Gastroesophageal sphincter (tissue), 3 donors: ENCODE measurements around the gene ADAMTS2.

ENCODE experiments used
- CTCF ChIP-seq, 4 experiments: fragments of 200-600 bp in 2 of 4; fragments of 450-650 bp in 2 of 4; sonication (generic) in 1 of 4; IDR thresholded peaks; one replicate each; pipeline ENCODE4 v1.5.1; 2017 to 2019; ENCODE audit warnings: antibody characterized with exemption in 4 of 4, mild to moderate bottlenecking in 2 of 4, moderate library complexity in 2 of 4
- POLR2AphosphoS5 ChIP-seq: sonication (generic); formaldehyde crosslinking; IDR thresholded peaks from one replicate; pipeline ENCODE4 v1.6.1; 2017; ENCODE audit warnings: antibody characterized with exemption

- TF ChIP-seq POLR2AphosphoS5: no peak
- no peak for TF ChIP-seq CTCF (IDR thresholded peaks at IDR 0.05)
These were observed 179.7 kb downstream of the ADAMTS2 start for GRCh38 chr5:179165421-179166170.
